MM.1S (cell line): ENCODE data around the gene TUT1.

Experiments used
- EZH2phosphoT487 ChIP-seq: fragments of 300-600 bp; sonication (generic); IDR thresholded peaks from 2 replicates; pipeline ENCODE4 v1.6.1; 2018; ENCODE audit warnings: antibody characterized with exemption, low read length
- TF ChIP-seq, protein P1 (sequence below): fragments of 300-600 bp; sonication (generic); IDR thresholded peaks from 2 replicates; pipeline ENCODE4 v1.5.1; 2016; ENCODE audit warnings: antibody characterized with exemption, low read length, mixed read lengths

DNA sequence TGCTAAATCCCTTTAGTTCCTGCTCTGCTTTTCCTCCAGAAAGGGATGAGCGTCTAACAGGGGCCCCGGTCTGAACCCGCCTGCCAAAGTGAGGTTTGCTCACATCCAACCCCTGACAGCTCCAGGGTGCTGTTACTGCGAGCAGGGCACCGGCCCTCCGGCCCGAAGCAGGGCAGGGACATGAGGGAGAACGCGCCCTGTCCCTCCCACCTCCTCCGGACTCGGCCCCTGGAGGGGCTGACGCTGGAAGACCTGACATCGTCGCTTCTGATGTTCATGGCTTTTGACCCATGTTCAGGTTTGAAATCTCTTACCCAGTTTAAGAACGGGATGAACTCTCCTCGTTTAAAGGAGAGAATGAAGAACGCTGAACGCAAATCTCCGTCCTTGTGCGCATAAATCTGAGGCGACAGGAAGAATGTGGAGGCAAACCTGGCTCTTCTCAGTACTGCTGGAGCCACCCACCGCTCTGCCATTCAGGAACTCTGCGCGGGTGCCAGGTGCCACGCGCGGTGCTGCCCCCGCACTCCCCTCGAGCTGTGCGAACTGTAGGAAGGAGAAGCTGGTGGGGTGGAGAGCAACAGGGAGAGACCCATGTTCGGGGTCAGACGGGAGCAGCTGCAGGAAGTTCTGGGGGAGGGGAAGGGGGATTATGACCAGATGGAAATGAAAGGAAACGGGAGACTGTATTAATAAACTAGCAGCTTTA is 16.8 kb downstream of the TUT1 start:
- TF ChIP-seq EZH2phosphoT487: no peak
- TF ChIP-seq, protein P1, sequence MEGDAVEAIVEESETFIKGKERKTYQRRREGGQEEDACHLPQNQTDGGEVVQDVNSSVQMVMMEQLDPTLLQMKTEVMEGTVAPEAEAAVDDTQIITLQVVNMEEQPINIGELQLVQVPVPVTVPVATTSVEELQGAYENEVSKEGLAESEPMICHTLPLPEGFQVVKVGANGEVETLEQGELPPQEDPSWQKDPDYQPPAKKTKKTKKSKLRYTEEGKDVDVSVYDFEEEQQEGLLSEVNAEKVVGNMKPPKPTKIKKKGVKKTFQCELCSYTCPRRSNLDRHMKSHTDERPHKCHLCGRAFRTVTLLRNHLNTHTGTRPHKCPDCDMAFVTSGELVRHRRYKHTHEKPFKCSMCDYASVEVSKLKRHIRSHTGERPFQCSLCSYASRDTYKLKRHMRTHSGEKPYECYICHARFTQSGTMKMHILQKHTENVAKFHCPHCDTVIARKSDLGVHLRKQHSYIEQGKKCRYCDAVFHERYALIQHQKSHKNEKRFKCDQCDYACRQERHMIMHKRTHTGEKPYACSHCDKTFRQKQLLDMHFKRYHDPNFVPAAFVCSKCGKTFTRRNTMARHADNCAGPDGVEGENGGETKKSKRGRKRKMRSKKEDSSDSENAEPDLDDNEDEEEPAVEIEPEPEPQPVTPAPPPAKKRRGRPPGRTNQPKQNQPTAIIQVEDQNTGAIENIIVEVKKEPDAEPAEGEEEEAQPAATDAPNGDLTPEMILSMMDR: no peak
